ENCODE results near the gene ASPSCR1.
"Not testable (repeated sequence)": the region's sequence is repeated elsewhere in the genome, so short reads cannot be mapped to it uniquely, and the experiment has no call there.

ASPSCR1 gene

GRCh38 chr17:82035956-82036633 lies 58.7 kb downstream of the ASPSCR1 start:
- DNase-seq (ENCODE audit: low read depth in 4 of 4, low spot score in 1 of 4) = no peak

GRCh38 chr17:82036634-82037091 lies 59.2 kb downstream of the ASPSCR1 start:
- DNase-seq (ENCODE audit: low read depth in 4 of 4, low spot score in 1 of 4) = no peak

GRCh38 chr17:82037092-82037888 lies 59.9 kb downstream of the ASPSCR1 start, which contains the start of gene DCXR:
DCXR (minus strand) TSS chr17:82037697; CDS start chr17:82037682, 15 bp downstream.
- DNase-seq (ENCODE audit: low read depth in 4 of 4, low spot score in 1 of 4) = peak; percentile 81 to 98 (median 88)

GRCh38 chr17:82037889-82038195 lies 60.4 kb downstream of the ASPSCR1 start:
- DNase-seq (ENCODE audit: low read depth in 4 of 4, low spot score in 1 of 4) = no peak

- not testable (repeated sequence) for DNase-seq (ENCODE audit: low read depth in 4 of 4, low spot score in 1 of 4)
Observed at GRCh38 chr17:82038796-82039409, 61.5 kb downstream of the ASPSCR1 start.

- no peak for DNase-seq (ENCODE audit: low read depth in 4 of 4, low spot score in 1 of 4)
Observed at GRCh38 chr17:82039695-82040299, 62.4 kb downstream of the ASPSCR1 start.

GRCh38 chr17:82041144-82041814 lies 63.9 kb downstream of the ASPSCR1 start:
- DNase-seq (ENCODE audit: low read depth in 4 of 4, low spot score in 1 of 4) = no peak

GRCh38 chr17:82042649-82043048 lies 65.2 kb downstream of the ASPSCR1 start:
- DNase-seq (ENCODE audit: low read depth in 4 of 4, low spot score in 1 of 4) = no peak

- DNase-seq (ENCODE audit: low read depth in 4 of 4, low spot score in 1 of 4) = no peak
Observed at GRCh38 chr17:82043507-82043906, 66.1 kb downstream of the ASPSCR1 start.

GRCh38 chr17:82045936-82046484 lies 68.6 kb downstream of the ASPSCR1 start:
- DNase-seq (ENCODE audit: low read depth in 4 of 4, low spot score in 1 of 4) = no peak

- no peak for DNase-seq (ENCODE audit: low read depth in 4 of 4, low spot score in 1 of 4)
Observed at GRCh38 chr17:82046903-82047302, 69.5 kb downstream of the ASPSCR1 start.

- no peak for DNase-seq (ENCODE audit: low read depth in 4 of 4, low spot score in 1 of 4)
Observed at GRCh38 chr17:82047379-82047778, 70.0 kb downstream of the ASPSCR1 start.

- DNase-seq (ENCODE audit: low read depth in 4 of 4, low spot score in 1 of 4) = no peak
Observed at GRCh38 chr17:82047914-82048570, 70.6 kb downstream of the ASPSCR1 start.

GRCh38 chr17:82048571-82048971 lies 71.1 kb downstream of the ASPSCR1 start:
- DNase-seq (ENCODE audit: low read depth in 4 of 4, low spot score in 1 of 4) = no peak

GRCh38 chr17:82049106-82049505 lies 71.7 kb downstream of the ASPSCR1 start:
- no peak for DNase-seq (ENCODE audit: low read depth in 4 of 4, low spot score in 1 of 4)

- no peak for DNase-seq (ENCODE audit: low read depth in 4 of 4, low spot score in 1 of 4)
Observed at GRCh38 chr17:82049521-82049971, 72.1 kb downstream of the ASPSCR1 start.

GRCh38 chr17:82050152-82050760 lies 72.8 kb downstream of the ASPSCR1 start:
- DNase-seq (ENCODE audit: low read depth in 4 of 4, low spot score in 1 of 4) = no peak

GRCh38 chr17:82050761-82051641 lies 73.6 kb downstream of the ASPSCR1 start:
- no peak for DNase-seq (ENCODE audit: low read depth in 4 of 4, low spot score in 1 of 4)
